Measurements from ENCODE around the gene PTPRG. TPM values are rescaled to one million over a fixed set of nuclear protein-coding genes. Genes with fewer than 3 reads are reported as not detected.

Gene PTPRG
- total RNA-seq, 1 experiment from 2014 or later, result 0.74 TPM

DNA sequence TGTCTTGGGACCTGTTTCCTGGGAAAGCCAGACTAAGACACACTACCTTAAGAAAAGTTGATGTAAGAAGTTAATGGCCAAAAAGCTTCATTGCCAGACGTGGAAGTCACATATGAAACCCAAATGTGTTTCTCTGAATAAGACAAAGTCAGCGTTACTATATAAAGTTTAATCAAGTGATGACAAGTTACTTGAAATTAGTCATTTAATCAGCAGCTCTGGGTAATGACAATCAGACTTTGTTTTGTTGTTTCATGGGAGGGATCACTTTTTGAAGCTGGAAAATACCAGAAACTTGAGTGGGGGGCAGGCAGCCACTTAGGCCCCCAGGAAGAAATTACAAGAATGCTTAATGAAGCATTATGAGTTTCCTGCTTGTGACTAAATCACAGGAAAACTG is 218.6 kb downstream of the PTPRG start:
- no peaks in the 10 kb centered on the region for H3K36me3 ChIP-seq (ENCODE audit: control insufficient read depth, insufficient read depth, low read length)
- intact Hi-C loops (cut with micrococcal nuclease; ENCODE audit: unreplicated experiment), result no loop called here
- H3K4me1 ChIP-seq (ENCODE audit: control insufficient read depth, insufficient read depth, low read length), result no peaks in the 10 kb centered on the region
- TF ChIP-seq, protein P1, sequence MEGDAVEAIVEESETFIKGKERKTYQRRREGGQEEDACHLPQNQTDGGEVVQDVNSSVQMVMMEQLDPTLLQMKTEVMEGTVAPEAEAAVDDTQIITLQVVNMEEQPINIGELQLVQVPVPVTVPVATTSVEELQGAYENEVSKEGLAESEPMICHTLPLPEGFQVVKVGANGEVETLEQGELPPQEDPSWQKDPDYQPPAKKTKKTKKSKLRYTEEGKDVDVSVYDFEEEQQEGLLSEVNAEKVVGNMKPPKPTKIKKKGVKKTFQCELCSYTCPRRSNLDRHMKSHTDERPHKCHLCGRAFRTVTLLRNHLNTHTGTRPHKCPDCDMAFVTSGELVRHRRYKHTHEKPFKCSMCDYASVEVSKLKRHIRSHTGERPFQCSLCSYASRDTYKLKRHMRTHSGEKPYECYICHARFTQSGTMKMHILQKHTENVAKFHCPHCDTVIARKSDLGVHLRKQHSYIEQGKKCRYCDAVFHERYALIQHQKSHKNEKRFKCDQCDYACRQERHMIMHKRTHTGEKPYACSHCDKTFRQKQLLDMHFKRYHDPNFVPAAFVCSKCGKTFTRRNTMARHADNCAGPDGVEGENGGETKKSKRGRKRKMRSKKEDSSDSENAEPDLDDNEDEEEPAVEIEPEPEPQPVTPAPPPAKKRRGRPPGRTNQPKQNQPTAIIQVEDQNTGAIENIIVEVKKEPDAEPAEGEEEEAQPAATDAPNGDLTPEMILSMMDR (IDR thresholded peaks at IDR 0.05), result no peak
- TF ChIP-seq TCF7L2 (IDR thresholded peaks at IDR 0.05; ENCODE audit: low read depth, low read length), result no peak
- TF ChIP-seq SIN3A (IDR thresholded peaks at IDR 0.05; ENCODE audit: borderline replicate concordance, insufficient read depth, low read depth, low read length), result no peak
- no peak for TF ChIP-seq POLR2AphosphoS5 (IDR thresholded peaks at IDR 0.05; ENCODE audit: low read depth, low read length)
- TF ChIP-seq, protein P2, sequence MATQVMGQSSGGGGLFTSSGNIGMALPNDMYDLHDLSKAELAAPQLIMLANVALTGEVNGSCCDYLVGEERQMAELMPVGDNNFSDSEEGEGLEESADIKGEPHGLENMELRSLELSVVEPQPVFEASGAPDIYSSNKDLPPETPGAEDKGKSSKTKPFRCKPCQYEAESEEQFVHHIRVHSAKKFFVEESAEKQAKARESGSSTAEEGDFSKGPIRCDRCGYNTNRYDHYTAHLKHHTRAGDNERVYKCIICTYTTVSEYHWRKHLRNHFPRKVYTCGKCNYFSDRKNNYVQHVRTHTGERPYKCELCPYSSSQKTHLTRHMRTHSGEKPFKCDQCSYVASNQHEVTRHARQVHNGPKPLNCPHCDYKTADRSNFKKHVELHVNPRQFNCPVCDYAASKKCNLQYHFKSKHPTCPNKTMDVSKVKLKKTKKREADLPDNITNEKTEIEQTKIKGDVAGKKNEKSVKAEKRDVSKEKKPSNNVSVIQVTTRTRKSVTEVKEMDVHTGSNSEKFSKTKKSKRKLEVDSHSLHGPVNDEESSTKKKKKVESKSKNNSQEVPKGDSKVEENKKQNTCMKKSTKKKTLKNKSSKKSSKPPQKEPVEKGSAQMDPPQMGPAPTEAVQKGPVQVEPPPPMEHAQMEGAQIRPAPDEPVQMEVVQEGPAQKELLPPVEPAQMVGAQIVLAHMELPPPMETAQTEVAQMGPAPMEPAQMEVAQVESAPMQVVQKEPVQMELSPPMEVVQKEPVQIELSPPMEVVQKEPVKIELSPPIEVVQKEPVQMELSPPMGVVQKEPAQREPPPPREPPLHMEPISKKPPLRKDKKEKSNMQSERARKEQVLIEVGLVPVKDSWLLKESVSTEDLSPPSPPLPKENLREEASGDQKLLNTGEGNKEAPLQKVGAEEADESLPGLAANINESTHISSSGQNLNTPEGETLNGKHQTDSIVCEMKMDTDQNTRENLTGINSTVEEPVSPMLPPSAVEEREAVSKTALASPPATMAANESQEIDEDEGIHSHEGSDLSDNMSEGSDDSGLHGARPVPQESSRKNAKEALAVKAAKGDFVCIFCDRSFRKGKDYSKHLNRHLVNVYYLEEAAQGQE (IDR thresholded peaks at IDR 0.05; ENCODE audit: insufficient read depth in 1 of 2, low read depth in 2 of 2, low read length in 1 of 2), result no peak
- no peaks in the 10 kb centered on the region for H3K27me3 ChIP-seq (ENCODE audit: control insufficient read depth, insufficient read depth, low read length)
- ChIA-PET POLR2A (no interaction called here), CTCF (no interaction called here)
- in situ Hi-C loops (cut with HindIII; ENCODE audit: low pct_unique_long_range_greater_than_20kb, low sequenced_read_pairs), result no loop called here
- no peak overlapping the region for H3K4me3 ChIP-seq (ENCODE audit: low read depth in 2 of 2, low read length in 2 of 2)
- DNase-seq (ENCODE audit: low read depth, low spot score) (no peak), ATAC-seq (no peak)
- no TSS peak for BruUV-seq (replicated peaks)
- H3K27ac ChIP-seq (ENCODE audit: low read length), result no peak overlapping the region
- H3K9me3 ChIP-seq (ENCODE audit: control insufficient read depth, insufficient read depth, low read depth, low read length), result no peaks in the 10 kb centered on the region

GRCh38 chr3:61780455-61781228 is 219.3 kb downstream of the PTPRG start:
- in situ Hi-C loops (cut with HindIII; ENCODE audit: low pct_unique_long_range_greater_than_20kb, low sequenced_read_pairs) (no loop called here), intact Hi-C loops (cut with micrococcal nuclease; ENCODE audit: unreplicated experiment) (no loop called here)
- CTCF ChIA-PET, result no interaction called here
- POLR2A ChIA-PET, result no interaction called here
- no TSS peak for BruUV-seq (replicated peaks)
- no peaks in the 10 kb centered on the region for H3K4me1 ChIP-seq (ENCODE audit: control insufficient read depth, insufficient read depth, low read length)
- no peak for TF ChIP-seq TCF7L2 (IDR thresholded peaks at IDR 0.05; ENCODE audit: low read depth, low read length)
- TF ChIP-seq, protein P2 (IDR thresholded peaks at IDR 0.05; ENCODE audit: insufficient read depth in 1 of 2, low read depth in 2 of 2, low read length in 1 of 2), result no peak
- TF ChIP-seq, protein P1 (IDR thresholded peaks at IDR 0.05), result no peak
- no peak for TF ChIP-seq SIN3A (IDR thresholded peaks at IDR 0.05; ENCODE audit: borderline replicate concordance, insufficient read depth, low read depth, low read length)
- no peak for TF ChIP-seq POLR2AphosphoS5 (IDR thresholded peaks at IDR 0.05; ENCODE audit: low read depth, low read length)
- no peaks in the 10 kb centered on the region for H3K36me3 ChIP-seq (ENCODE audit: control insufficient read depth, insufficient read depth, low read length)
- ATAC-seq (no peak), DNase-seq (ENCODE audit: low read depth, low spot score) (no peak)
- H3K9me3 ChIP-seq (ENCODE audit: control insufficient read depth, insufficient read depth, low read depth, low read length), result no peaks in the 10 kb centered on the region
- H3K27me3 ChIP-seq (ENCODE audit: control insufficient read depth, insufficient read depth, low read length), result no peaks in the 10 kb centered on the region
- H3K4me3 ChIP-seq (ENCODE audit: low read depth in 2 of 2, low read length in 2 of 2), result no peak overlapping the region
- no peak overlapping the region for H3K27ac ChIP-seq (ENCODE audit: low read length)

Measured in Panc1 (cell line).